Measurements from ENCODE around the gene WBP1L.
A peak's percentile ranks its signal among the peaks of the same experiment; 100 is the strongest.
"Not testable (repeated sequence)": the region's sequence is repeated elsewhere in the genome, so short reads cannot be mapped to it uniquely, and the experiment has no call there.

The WBP1L gene

DNA sequence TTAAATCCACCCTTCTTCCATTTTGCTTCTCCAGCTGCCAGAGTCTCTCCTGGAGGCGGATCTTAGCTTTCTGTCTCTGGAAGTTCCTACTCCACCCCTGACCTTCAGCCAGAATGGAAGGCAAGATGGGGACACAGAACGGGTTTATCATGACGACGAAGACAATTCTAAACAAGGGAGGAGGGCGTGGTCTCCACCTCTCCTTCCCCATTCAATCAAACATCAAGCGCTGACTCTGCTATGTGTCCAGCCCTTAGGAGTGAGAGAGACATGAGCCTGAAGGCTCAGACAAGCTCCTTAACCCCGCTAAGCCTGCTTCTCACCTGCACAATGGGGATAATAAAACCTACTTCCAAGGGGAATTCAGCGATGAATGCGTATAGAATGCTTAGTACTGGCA lies 90.4 kb downstream of the WBP1L start:
- in situ Hi-C loops (cut with MboI; ENCODE audit: low pct_unique_long_range_greater_than_20kb, low sequenced_read_pairs, unreplicated experiment), result loop anchor here (25.0 kb wide), 1 partner anchor 653 kb away; the partner anchor contains the start of genes CALHM3 and NEURL1
- TF ChIP-seq, protein P1, sequence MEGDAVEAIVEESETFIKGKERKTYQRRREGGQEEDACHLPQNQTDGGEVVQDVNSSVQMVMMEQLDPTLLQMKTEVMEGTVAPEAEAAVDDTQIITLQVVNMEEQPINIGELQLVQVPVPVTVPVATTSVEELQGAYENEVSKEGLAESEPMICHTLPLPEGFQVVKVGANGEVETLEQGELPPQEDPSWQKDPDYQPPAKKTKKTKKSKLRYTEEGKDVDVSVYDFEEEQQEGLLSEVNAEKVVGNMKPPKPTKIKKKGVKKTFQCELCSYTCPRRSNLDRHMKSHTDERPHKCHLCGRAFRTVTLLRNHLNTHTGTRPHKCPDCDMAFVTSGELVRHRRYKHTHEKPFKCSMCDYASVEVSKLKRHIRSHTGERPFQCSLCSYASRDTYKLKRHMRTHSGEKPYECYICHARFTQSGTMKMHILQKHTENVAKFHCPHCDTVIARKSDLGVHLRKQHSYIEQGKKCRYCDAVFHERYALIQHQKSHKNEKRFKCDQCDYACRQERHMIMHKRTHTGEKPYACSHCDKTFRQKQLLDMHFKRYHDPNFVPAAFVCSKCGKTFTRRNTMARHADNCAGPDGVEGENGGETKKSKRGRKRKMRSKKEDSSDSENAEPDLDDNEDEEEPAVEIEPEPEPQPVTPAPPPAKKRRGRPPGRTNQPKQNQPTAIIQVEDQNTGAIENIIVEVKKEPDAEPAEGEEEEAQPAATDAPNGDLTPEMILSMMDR (IDR thresholded peaks at IDR 0.05; ENCODE audit: extremely low read depth, insufficient read depth, missing control alignments), result no peak
- DNase-seq (ENCODE audit: low spot score), result no peak

GRCh38 chr10:102835007-102835482 lies 91.3 kb downstream of the WBP1L start:
- in situ Hi-C loops (cut with MboI; ENCODE audit: low pct_unique_long_range_greater_than_20kb, low sequenced_read_pairs, unreplicated experiment), result loop anchor here (25.0 kb wide), 1 partner anchor 652 kb away; the partner anchor contains the start of genes CALHM3 and NEURL1
- TF ChIP-seq, protein P1 (IDR thresholded peaks at IDR 0.05; ENCODE audit: extremely low read depth, insufficient read depth, missing control alignments), result peak; percentile 91
- DNase-seq (ENCODE audit: low spot score), result peak; percentile 81

DNA sequence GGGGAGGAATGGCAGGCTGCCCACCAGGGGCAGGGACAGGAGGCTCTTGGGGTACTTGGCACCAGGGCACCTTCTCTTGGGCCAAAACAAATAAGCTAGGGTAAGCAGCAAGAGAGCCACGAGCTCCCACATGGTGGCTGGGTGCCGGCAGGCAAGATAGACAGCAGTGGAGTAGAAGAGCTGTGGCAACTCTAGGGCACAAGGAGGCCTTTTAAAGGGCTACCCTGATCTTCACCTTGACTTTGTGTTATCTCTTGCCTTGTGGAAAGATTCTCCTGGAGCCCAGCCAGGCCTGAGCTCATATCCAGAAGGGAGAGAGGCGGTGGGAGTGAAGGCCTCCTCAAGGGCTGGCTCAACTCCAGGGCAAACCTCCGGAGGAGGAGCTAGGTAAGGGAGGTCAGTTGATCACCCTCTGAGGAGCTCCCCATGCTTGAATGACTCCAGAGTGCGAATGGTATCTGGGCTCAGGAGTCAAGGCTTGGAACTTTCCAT lies 93.5 kb downstream of the WBP1L start, which contains the start of gene CYP17A1:
CYP17A1 (minus strand) TSS at position 184 of the 492 bp plus-strand sequence; CDS start at position 132, 52 bp downstream.
- TF ChIP-seq, protein P1 (IDR thresholded peaks at IDR 0.05; ENCODE audit: extremely low read depth, insufficient read depth, missing control alignments), result no peak
- in situ Hi-C loops (cut with MboI; ENCODE audit: low pct_unique_long_range_greater_than_20kb, low sequenced_read_pairs, unreplicated experiment), result loop anchor here (25.0 kb wide), 1 partner anchor 650 kb away; the partner anchor contains the start of genes CALHM3 and NEURL1
- no peak for DNase-seq (ENCODE audit: low spot score)

DNA sequence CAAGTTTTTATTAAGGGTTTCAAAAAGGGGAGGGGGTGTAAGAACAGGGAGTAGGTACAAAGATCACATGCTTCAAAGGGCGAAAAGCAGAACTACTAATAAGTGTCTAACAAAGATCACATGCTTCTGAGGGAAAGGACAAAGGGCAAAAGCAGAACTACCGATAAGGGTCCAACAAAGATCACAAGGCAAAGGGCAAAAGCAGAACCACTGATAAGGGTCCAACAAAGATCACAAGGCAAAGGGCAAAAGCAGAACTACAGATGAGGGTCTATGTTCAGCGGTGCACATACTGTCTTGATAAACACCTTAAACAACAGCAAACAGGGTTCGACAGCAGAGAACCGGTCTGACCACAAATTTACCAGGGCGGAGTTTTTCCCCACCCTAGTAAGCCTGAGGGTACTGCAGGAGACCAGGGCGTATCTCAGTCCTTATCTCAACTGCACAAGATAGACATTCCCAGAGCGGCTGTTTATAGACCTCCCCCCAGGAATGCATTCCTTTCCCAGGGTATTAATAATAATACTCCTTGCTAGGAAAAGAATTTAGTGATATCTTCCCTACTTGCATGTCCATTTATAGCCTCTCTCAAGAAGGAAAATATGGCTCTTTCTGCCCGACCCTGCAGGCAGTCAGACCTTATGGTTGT lies 94.7 kb downstream of the WBP1L start:
- DNase-seq (ENCODE audit: low spot score), result not testable (repeated sequence)

GRCh38 chr10:102841827-102842345 lies 98.1 kb downstream of the WBP1L start:
- TF ChIP-seq, protein P1 (IDR thresholded peaks at IDR 0.05; ENCODE audit: extremely low read depth, insufficient read depth, missing control alignments), result no peak
- DNase-seq (ENCODE audit: low spot score), result no peak
- in situ Hi-C loops (cut with MboI; ENCODE audit: low pct_unique_long_range_greater_than_20kb, low sequenced_read_pairs, unreplicated experiment), result loop anchor here (25.0 kb wide), 1 partner anchor 645 kb away; the partner anchor contains the start of genes CALHM3 and NEURL1

More for the DNA sequence above, 94.7 kb downstream of the WBP1L start:
- in situ Hi-C loops (cut with MboI; ENCODE audit: low pct_unique_long_range_greater_than_20kb, low sequenced_read_pairs, unreplicated experiment), result loop anchor here (25.0 kb wide), 1 partner anchor 649 kb away; the partner anchor contains the start of genes CALHM3 and NEURL1

DNA sequence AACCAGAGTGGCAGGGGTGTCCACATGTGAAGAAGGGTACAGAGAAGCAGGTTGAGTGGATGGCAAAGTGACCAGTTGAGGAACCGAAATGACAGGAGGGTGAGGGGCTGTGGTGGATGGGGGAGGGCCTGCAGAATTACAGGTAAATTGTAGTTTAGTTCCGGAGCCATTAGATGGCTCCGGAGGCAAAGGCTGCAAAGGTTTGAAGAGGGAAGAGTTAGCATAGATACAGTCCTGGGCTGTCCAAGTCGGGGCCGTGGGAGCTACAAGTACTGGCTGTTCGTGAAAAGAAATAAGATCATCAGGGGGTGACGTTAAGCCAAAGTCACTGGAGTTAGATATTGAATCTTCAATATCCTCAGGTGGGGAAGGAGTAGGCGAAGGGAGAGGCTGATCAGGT lies 99.4 kb downstream of the WBP1L start:
- DNase-seq (ENCODE audit: low spot score), result not testable (repeated sequence)
- in situ Hi-C loops (cut with MboI; ENCODE audit: low pct_unique_long_range_greater_than_20kb, low sequenced_read_pairs, unreplicated experiment), result loop anchor here (25.0 kb wide), 1 partner anchor 644 kb away; the partner anchor contains the start of genes CALHM3 and NEURL1

DNA sequence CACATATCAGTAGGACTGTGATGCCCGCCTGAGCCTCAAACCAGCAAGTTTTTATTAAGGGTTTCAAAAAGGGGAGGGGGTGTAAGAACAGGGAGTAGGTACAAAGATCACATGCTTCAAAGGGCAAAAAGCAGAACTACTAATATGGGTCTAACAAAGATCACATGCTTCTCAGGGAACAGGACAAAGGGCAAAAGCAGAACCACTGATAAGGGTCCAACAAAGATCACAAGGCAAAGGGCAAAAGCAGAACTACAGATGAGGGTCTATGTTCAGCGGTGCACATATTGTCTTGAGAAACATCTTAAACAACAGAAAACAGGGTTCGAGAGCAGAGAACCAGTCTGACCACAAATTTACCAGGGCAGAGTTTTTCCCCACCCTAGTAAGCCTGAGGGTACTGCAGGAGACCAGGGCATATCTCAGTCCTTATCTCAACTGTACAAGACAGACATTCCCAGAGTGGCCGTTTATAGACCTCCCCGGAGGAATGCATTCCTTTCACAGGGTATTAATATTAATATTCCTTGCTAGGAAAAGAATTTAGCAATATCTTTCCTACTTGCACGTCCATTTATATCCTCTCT lies 100.5 kb downstream of the WBP1L start:
- in situ Hi-C loops (cut with MboI; ENCODE audit: low pct_unique_long_range_greater_than_20kb, low sequenced_read_pairs, unreplicated experiment), result loop anchor here (25.0 kb wide), 1 partner anchor 643 kb away; the partner anchor contains the start of genes CALHM3 and NEURL1

More for the DNA sequence above, 100.5 kb downstream of the WBP1L start:
- not testable (repeated sequence) for DNase-seq (ENCODE audit: low spot score)
